ENCODE data around the gene GYPC.
A peak's percentile ranks its signal among the peaks of the same experiment; 100 is the strongest.

GYPC gene

DNA sequence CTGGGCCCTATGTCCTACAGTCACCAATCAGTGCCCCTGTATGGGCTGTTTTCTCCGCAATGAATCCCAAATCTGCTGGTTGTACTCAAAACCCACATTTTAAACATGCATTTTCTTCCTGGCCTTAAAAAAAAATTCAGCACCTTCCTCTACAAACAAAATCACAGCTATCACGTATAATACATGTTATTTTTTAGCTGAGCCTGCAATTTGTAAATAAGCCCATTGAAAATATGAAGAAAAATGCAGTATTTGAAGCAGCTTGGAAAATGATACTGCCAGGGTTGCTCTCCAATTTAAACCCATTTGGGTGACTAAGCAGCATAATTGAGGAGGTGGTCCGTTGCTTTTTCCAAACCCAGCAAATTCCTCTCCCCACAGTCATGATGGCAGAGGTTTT, 33.0 kb upstream of the GYPC start:
- Histone ChIP-seq H3K36me3 (ENCODE audit: control insufficient read depth, insufficient read depth, low read length) (no peaks in the 10 kb centered on the region), H3K4me2 (ENCODE audit: low read length) (no peak overlapping the region), H2AFZ (no peak overlapping the region), H3K9me3 (ENCODE audit: control insufficient read depth, low read length) (no peaks in the 10 kb centered on the region), H3K4me3 (ENCODE audit: low read depth, low read length) (no peak overlapping the region), H3K79me2 (no peaks in the 10 kb centered on the region), H3K9ac (no peak overlapping the region), H3K4me1 (no peaks in the 10 kb centered on the region), H3K27ac (no peak overlapping the region), H3K27me3 (ENCODE audit: control insufficient read depth, insufficient read depth, low read length) (no peaks in the 10 kb centered on the region)
- TF ChIP-seq, protein P1, sequence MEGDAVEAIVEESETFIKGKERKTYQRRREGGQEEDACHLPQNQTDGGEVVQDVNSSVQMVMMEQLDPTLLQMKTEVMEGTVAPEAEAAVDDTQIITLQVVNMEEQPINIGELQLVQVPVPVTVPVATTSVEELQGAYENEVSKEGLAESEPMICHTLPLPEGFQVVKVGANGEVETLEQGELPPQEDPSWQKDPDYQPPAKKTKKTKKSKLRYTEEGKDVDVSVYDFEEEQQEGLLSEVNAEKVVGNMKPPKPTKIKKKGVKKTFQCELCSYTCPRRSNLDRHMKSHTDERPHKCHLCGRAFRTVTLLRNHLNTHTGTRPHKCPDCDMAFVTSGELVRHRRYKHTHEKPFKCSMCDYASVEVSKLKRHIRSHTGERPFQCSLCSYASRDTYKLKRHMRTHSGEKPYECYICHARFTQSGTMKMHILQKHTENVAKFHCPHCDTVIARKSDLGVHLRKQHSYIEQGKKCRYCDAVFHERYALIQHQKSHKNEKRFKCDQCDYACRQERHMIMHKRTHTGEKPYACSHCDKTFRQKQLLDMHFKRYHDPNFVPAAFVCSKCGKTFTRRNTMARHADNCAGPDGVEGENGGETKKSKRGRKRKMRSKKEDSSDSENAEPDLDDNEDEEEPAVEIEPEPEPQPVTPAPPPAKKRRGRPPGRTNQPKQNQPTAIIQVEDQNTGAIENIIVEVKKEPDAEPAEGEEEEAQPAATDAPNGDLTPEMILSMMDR (IDR thresholded peaks at IDR 0.05) = no peak

DNA sequence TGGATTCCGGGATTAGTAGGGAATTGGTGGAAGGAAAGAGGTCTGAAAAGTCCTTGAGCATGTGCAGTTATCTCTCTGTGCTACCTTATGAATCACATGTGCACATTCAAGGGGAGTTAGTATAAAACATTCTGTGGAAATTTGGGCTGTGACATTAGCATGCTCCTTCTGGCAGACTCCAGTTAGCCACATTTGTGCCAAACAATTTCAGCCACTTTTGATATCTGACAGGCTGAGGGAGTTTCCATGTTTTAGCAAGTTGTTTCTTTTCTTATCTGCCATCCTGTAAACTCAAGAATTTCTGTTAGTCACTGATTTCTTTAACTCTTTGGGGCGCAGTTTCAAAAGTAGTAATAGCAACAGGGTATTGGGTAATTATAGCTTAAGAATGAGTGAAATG, 28.3 kb upstream of the GYPC start:
- no peaks in the 10 kb centered on the region for H3K36me3 ChIP-seq (ENCODE audit: control insufficient read depth, insufficient read depth, low read length)
- no peak overlapping the region for H3K27ac ChIP-seq
- no peak overlapping the region for H2AFZ ChIP-seq
- no peaks in the 10 kb centered on the region for H3K79me2 ChIP-seq
- no peaks in the 10 kb centered on the region for H3K9me3 ChIP-seq (ENCODE audit: control insufficient read depth, low read length)
- TF ChIP-seq, protein P1 (IDR thresholded peaks at IDR 0.05) = no peak
- no peak overlapping the region for H3K4me2 ChIP-seq (ENCODE audit: low read length)
- H3K4me3 ChIP-seq (ENCODE audit: low read depth, low read length) = no peak overlapping the region
- no peaks in the 10 kb centered on the region for H3K4me1 ChIP-seq
- no peak overlapping the region for H3K9ac ChIP-seq
- H3K27me3 ChIP-seq (ENCODE audit: control insufficient read depth, insufficient read depth, low read length) = no peaks in the 10 kb centered on the region

DNA sequence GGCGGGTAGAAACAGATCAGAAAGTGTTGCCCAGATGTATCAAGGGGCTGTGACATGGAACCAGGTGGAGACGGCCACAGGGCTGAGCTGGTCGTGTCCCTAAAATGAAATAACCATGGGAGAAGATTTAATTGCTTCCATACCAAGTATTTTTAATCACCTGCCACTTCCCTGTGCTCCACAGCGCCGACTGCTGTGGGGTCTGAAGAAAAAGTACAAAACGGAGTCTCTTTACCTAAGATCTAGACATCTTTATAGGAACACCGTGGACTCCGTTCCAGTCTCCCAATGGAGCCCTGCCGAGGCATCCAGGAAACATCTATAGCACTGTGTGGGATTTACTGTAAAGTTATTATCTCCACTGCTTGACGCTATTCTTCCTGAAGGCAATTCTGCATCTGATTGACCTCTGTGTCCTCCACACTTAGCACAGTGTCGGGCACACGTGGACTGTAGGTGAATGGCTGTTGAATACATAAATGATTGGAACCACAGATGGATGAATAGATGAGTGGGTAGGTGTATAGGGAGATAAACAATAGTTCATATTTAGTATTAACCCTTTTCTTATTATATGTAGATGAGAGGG, 21.6 kb upstream of the GYPC start:
- no peak overlapping the region for H3K27ac ChIP-seq
- H3K4me3 ChIP-seq (ENCODE audit: low read depth, low read length) = no peak overlapping the region
- H2AFZ ChIP-seq = peak overlapping the region; percentile 30
- H3K4me2 ChIP-seq (ENCODE audit: low read length) = no peak overlapping the region
- no peaks in the 10 kb centered on the region for H3K79me2 ChIP-seq
- H3K27me3 ChIP-seq (ENCODE audit: control insufficient read depth, insufficient read depth, low read length) = no peaks in the 10 kb centered on the region
- no peaks in the 10 kb centered on the region for H3K36me3 ChIP-seq (ENCODE audit: control insufficient read depth, insufficient read depth, low read length)
- no peak overlapping the region for H3K9ac ChIP-seq
- TF ChIP-seq, protein P1 (IDR thresholded peaks at IDR 0.05) = peak; percentile 54
- H3K9me3 ChIP-seq (ENCODE audit: control insufficient read depth, low read length) = no peaks in the 10 kb centered on the region
- H3K4me1 ChIP-seq = no peaks in the 10 kb centered on the region

DNA sequence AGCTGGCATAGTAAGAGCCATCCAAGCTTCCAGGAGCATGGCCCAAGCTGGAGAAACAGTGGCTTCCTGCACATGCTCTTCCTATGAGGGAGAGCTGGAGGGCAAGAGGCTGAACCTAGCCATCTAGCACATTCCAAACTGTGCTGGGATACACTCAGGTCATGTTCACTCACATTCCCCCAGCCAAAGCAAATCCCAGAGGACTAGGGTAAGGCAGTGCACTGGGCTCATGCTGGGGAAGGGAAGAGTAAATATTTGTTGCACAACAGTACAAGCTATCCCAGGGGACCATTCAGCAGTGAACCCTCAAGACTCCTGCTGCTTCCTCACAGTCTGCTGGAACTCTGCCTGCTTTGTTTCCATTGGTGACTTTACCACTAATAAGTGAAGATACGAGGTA, 20.7 kb upstream of the GYPC start:
- Histone ChIP-seq H3K27me3 (ENCODE audit: control insufficient read depth, insufficient read depth, low read length) (no peaks in the 10 kb centered on the region), H3K9ac (no peak overlapping the region), H2AFZ (no peak overlapping the region), H3K9me3 (ENCODE audit: control insufficient read depth, low read length) (no peaks in the 10 kb centered on the region), H3K4me2 (ENCODE audit: low read length) (no peak overlapping the region), H3K4me3 (ENCODE audit: low read depth, low read length) (no peak overlapping the region), H3K79me2 (no peaks in the 10 kb centered on the region), H3K27ac (no peak overlapping the region), H3K4me1 (no peaks in the 10 kb centered on the region), H3K36me3 (ENCODE audit: control insufficient read depth, insufficient read depth, low read length) (no peaks in the 10 kb centered on the region)
- TF ChIP-seq, protein P1 (IDR thresholded peaks at IDR 0.05) = no peak

DNA sequence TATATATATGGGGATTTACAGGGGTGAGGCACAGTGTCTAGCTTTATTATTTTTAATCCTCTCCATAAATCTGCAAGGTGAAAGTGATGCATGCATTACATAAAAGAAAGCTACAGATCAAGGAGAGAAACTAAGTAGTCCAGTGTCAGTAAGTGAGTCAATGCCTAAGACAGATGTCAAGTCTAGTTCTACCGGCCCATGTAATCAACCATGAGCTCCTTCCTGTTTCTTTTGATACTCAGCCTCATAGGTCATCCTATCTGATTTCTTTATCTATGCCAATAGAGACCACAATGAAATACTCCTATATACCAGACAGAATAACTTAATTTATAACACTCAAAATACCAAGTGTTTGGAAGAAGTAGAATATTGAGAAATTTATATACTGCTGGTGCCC, 20.2 kb upstream of the GYPC start:
- no peak overlapping the region for H3K4me3 ChIP-seq (ENCODE audit: low read depth, low read length)
- no peaks in the 10 kb centered on the region for H3K27me3 ChIP-seq (ENCODE audit: control insufficient read depth, insufficient read depth, low read length)
- no peak overlapping the region for H3K27ac ChIP-seq
- no peak overlapping the region for H3K9ac ChIP-seq
- no peaks in the 10 kb centered on the region for H3K36me3 ChIP-seq (ENCODE audit: control insufficient read depth, insufficient read depth, low read length)
- H3K9me3 ChIP-seq (ENCODE audit: control insufficient read depth, low read length) = no peaks in the 10 kb centered on the region
- no peak overlapping the region for H2AFZ ChIP-seq
- H3K79me2 ChIP-seq = no peaks in the 10 kb centered on the region
- TF ChIP-seq, protein P1 (IDR thresholded peaks at IDR 0.05) = no peak
- no peak overlapping the region for H3K4me2 ChIP-seq (ENCODE audit: low read length)
- no peaks in the 10 kb centered on the region for H3K4me1 ChIP-seq

Data from parathyroid adenoma (tissue), 2 donors.